SK-N-SH treated with all-trans-retinoic acid at 6 μM for 48 hours (cell line): ENCODE results near the gene ZP1.

Experiments
- ATAC-seq: fragments of 200-7000 bp; cut with Tn5 transposase; 3 replicates; pipeline ENCODE4 v1.9.1; 2020; ENCODE audit warnings: mild to moderate bottlenecking, moderate library complexity
- ARNTL ChIP-seq: fragments of 450-650 bp; formaldehyde crosslinking; IDR thresholded peaks from 2 replicates; pipeline ENCODE4 v1.5.0; 2020; ENCODE audit warnings: low read depth, mild to moderate bottlenecking, moderate library complexity, borderline replicate concordance
- BACH2 ChIP-seq: fragments of 250-450 bp; sonication (Bioruptor Pico); IDR thresholded peaks from 2 replicates; pipeline ENCODE4 v1.9.0; 2021; ENCODE audit warnings: mild to moderate bottlenecking, borderline replicate concordance
- CREB5 ChIP-seq: fragments of 250-450 bp; sonication (Bioruptor Pico); IDR thresholded peaks from 2 replicates; pipeline ENCODE4 v1.5.1; 2020; ENCODE audit warnings: low read depth, mild to moderate bottlenecking, moderate library complexity
- CSDC2 ChIP-seq: fragments of 250-450 bp; sonication (Bioruptor Pico); IDR thresholded peaks from 2 replicates; pipeline ENCODE4 v1.5.0; 2020; ENCODE audit warnings: mild to moderate bottlenecking, moderate library complexity
- CSRNP3 ChIP-seq: fragments of 250-450 bp; sonication (Bioruptor Pico); IDR thresholded peaks from 2 replicates; pipeline ENCODE4 v1.5.1; 2021; ENCODE audit warnings: mild to moderate bottlenecking, moderate library complexity
- ESRRG ChIP-seq: fragments of 250-450 bp; sonication (Bioruptor Pico); IDR thresholded peaks from 2 replicates; pipeline ENCODE4 v1.6.1; 2021; ENCODE audit warnings: mild to moderate bottlenecking
- GLIS3 ChIP-seq: fragments of 250-450 bp; sonication (Bioruptor Pico); IDR thresholded peaks from 2 replicates; pipeline ENCODE4 v1.5.0; 2020; ENCODE audit warnings: mild to moderate bottlenecking, moderate library complexity
- ISL1 ChIP-seq: fragments of 250-450 bp; sonication (Bioruptor Pico); IDR thresholded peaks from 2 replicates; pipeline ENCODE4 v2.1.2; 2022; ENCODE audit warnings: mild to moderate bottlenecking, moderate library complexity
- PATZ1 ChIP-seq: fragments of 250-450 bp; sonication (Bioruptor Pico); IDR thresholded peaks from 2 replicates; pipeline ENCODE4 v1.8.0; 2020; ENCODE audit warnings: mild to moderate bottlenecking, moderate library complexity, borderline replicate concordance
- PPARA ChIP-seq: fragments of 250-450 bp; sonication (Bioruptor Pico); IDR thresholded peaks from 2 replicates; pipeline ENCODE4 v1.5.0; 2020; ENCODE audit warnings: mild to moderate bottlenecking, borderline replicate concordance
- RARB ChIP-seq: fragments of 250-450 bp; sonication (Bioruptor Pico); IDR thresholded peaks from 2 replicates; pipeline ENCODE4 v1.8.0; 2021; ENCODE audit warnings: mild to moderate bottlenecking, moderate library complexity
- SNAI2 ChIP-seq: fragments of 250-450 bp; sonication (Bioruptor Pico); IDR thresholded peaks from 2 replicates; pipeline ENCODE4 v1.5.0; 2020; ENCODE audit warnings: mild to moderate bottlenecking, moderate library complexity
- TCF4 ChIP-seq: fragments of 250-450 bp; sonication (Bioruptor Pico); IDR thresholded peaks from 2 replicates; pipeline ENCODE4 v1.8.0; 2021; ENCODE audit warnings: mild to moderate bottlenecking, moderate library complexity, borderline replicate concordance
- TOX ChIP-seq: fragments of 250-450 bp; sonication (Bioruptor Pico); IDR thresholded peaks from 2 replicates; pipeline ENCODE4 v1.8.0; 2021; ENCODE audit warnings: mild to moderate bottlenecking, moderate library complexity, borderline replicate concordance
- TSHZ2 ChIP-seq: fragments of 250-450 bp; sonication (Bioruptor Pico); IDR thresholded peaks from 2 replicates; pipeline ENCODE4 v1.5.0; 2020; ENCODE audit warnings: mild to moderate bottlenecking, moderate library complexity
- ZC3H10 ChIP-seq: fragments of 250-450 bp; sonication (Bioruptor Pico); IDR thresholded peaks from 2 replicates; pipeline ENCODE4 v1.5.1; 2021; ENCODE audit warnings: mild to moderate bottlenecking, moderate library complexity
- ZFP3 ChIP-seq: fragments of 250-450 bp; sonication (Bioruptor Pico); IDR thresholded peaks from 2 replicates; pipeline ENCODE4 v1.5.0; 2020; ENCODE audit warnings: mild to moderate bottlenecking, moderate library complexity
- ZNF565 ChIP-seq: fragments of 450-650 bp; formaldehyde crosslinking; conservative IDR thresholded peaks from 2 replicates; pipeline ENCODE4 v1.5.0; 2020; ENCODE audit warnings: low read depth, mild to moderate bottlenecking, moderate library complexity
- ZNF70 ChIP-seq: fragments of 450-650 bp; formaldehyde crosslinking; IDR thresholded peaks from 2 replicates; pipeline ENCODE4 v1.5.0; 2020; ENCODE audit warnings: mild to moderate bottlenecking, moderate library complexity
- ZNF8 ChIP-seq: fragments of 450-650 bp; formaldehyde crosslinking; IDR thresholded peaks from 2 replicates; pipeline ENCODE4 v1.5.0; 2020; ENCODE audit warnings: mild to moderate bottlenecking, moderate library complexity

ZP1 gene

GRCh38 chr11:60874421-60875365 is 7.4 kb downstream of the ZP1 start:
- no peak for TF ChIP-seq TOX (CRISPR knock-in tag)
- no peak for TF ChIP-seq ZNF8
- no peak for TF ChIP-seq CREB5 (CRISPR knock-in tag)
- no peak for TF ChIP-seq RARB (CRISPR knock-in tag)
- no peak for TF ChIP-seq SNAI2 (CRISPR knock-in tag)
- TF ChIP-seq ZC3H10 (CRISPR knock-in tag): no peak
- TF ChIP-seq ZNF70 (CRISPR knock-in tag): no peak
- TF ChIP-seq ISL1 (CRISPR knock-in tag): no peak
- TF ChIP-seq ZNF565 (CRISPR knock-in tag): no peak
- TF ChIP-seq TCF4 (CRISPR knock-in tag): no peak
- no peak for TF ChIP-seq PPARA (CRISPR knock-in tag)
- TF ChIP-seq BACH2 (CRISPR knock-in tag): no peak
- TF ChIP-seq ZFP3 (CRISPR knock-in tag): no peak

GRCh38 chr11:60875366-60876167 is 8.2 kb downstream of the ZP1 start:
- no peak for ATAC-seq
- TF ChIP-seq RARB (CRISPR knock-in tag) (no peak), CSRNP3 (CRISPR knock-in tag) (no peak), TSHZ2 (CRISPR knock-in tag) (no peak), ESRRG (no peak), ZNF70 (CRISPR knock-in tag) (no peak), BACH2 (CRISPR knock-in tag) (no peak)

More at GRCh38 chr11:60874421-60875365, 7.4 kb downstream of the ZP1 start:
- no peak for ATAC-seq

GRCh38 chr11:60876168-60876485 is 8.8 kb downstream of the ZP1 start:
- no peak for TF ChIP-seq ARNTL (CRISPR knock-in tag)
- no peak for TF ChIP-seq GLIS3
- TF ChIP-seq CSDC2 (CRISPR knock-in tag): no peak
- no peak for TF ChIP-seq ZFP3 (CRISPR knock-in tag)
- no peak for TF ChIP-seq ZC3H10 (CRISPR knock-in tag)
- TF ChIP-seq BACH2 (CRISPR knock-in tag): no peak
- ATAC-seq: no peak

GRCh38 chr11:60878245-60879101 is 11.1 kb downstream of the ZP1 start:
- ATAC-seq: no peak
- TF ChIP-seq GLIS3 (no peak), CSDC2 (CRISPR knock-in tag) (no peak), SNAI2 (CRISPR knock-in tag) (no peak), ZNF8 (no peak), PATZ1 (CRISPR knock-in tag) (no peak), ESRRG (no peak), ZNF565 (CRISPR knock-in tag) (no peak), TSHZ2 (CRISPR knock-in tag) (no peak), ISL1 (CRISPR knock-in tag) (no peak), TCF4 (CRISPR knock-in tag) (no peak), RARB (CRISPR knock-in tag) (no peak), ZFP3 (CRISPR knock-in tag) (no peak), TOX (CRISPR knock-in tag) (no peak), ZNF70 (CRISPR knock-in tag) (no peak)
